ENCODE measurements around the gene GPI.

GPI gene

GRCh38 chr19:34355201-34355600, 9.8 kb upstream of the GPI start:
- no peak for TF ChIP-seq FOXP2 (optimal IDR thresholded peaks at IDR 0.05; ENCODE audit: borderline replicate concordance, extremely low read depth, extremely low read length, insufficient read depth)
- TF ChIP-seq REST (IDR thresholded peaks at IDR 0.05; ENCODE audit: insufficient read depth in 1 of 2, low read depth in 2 of 2, low read length in 2 of 2), result no peak
- no peak for TF ChIP-seq TAF1 (IDR thresholded peaks at IDR 0.05; ENCODE audit: borderline replicate concordance, insufficient read depth, low read length)
- TF ChIP-seq SIN3A (IDR thresholded peaks at IDR 0.05; ENCODE audit: borderline replicate concordance, insufficient read depth, low read length), result no peak
- TF ChIP-seq POLR2AphosphoS5 (IDR thresholded peaks at IDR 0.05; ENCODE audit: low read depth, low read length), result no peak

- TF ChIP-seq SIN3A (IDR thresholded peaks at IDR 0.05; ENCODE audit: borderline replicate concordance, insufficient read depth, low read length) (no peak), FOXP2 (optimal IDR thresholded peaks at IDR 0.05; ENCODE audit: borderline replicate concordance, extremely low read depth, extremely low read length, insufficient read depth) (no peak), REST (IDR thresholded peaks at IDR 0.05; ENCODE audit: insufficient read depth in 1 of 2, low read depth in 2 of 2, low read length in 2 of 2) (no peak), POLR2AphosphoS5 (IDR thresholded peaks at IDR 0.05; ENCODE audit: low read depth, low read length) (no peak), TAF1 (IDR thresholded peaks at IDR 0.05; ENCODE audit: borderline replicate concordance, insufficient read depth, low read length) (no peak)
Measured at GRCh38 chr19:34356875-34357274, 8.1 kb upstream of the GPI start.

- TF ChIP-seq SIN3A (IDR thresholded peaks at IDR 0.05; ENCODE audit: borderline replicate concordance, insufficient read depth, low read length) (no peak), TAF1 (IDR thresholded peaks at IDR 0.05; ENCODE audit: borderline replicate concordance, insufficient read depth, low read length) (no peak), FOXP2 (optimal IDR thresholded peaks at IDR 0.05; ENCODE audit: borderline replicate concordance, extremely low read depth, extremely low read length, insufficient read depth) (no peak)
Measured at GRCh38 chr19:34357431-34357830, 7.6 kb upstream of the GPI start.

- TF ChIP-seq SIN3A (IDR thresholded peaks at IDR 0.05; ENCODE audit: borderline replicate concordance, insufficient read depth, low read length) (0 out of 2 replicates have a peak, but pooled peaks have one; percentile 12), FOXP2 (optimal IDR thresholded peaks at IDR 0.05; ENCODE audit: borderline replicate concordance, extremely low read depth, extremely low read length, insufficient read depth) (peak; percentile 26), REST (IDR thresholded peaks at IDR 0.05; ENCODE audit: insufficient read depth in 1 of 2, low read depth in 2 of 2, low read length in 2 of 2) (no peak), TAF1 (IDR thresholded peaks at IDR 0.05; ENCODE audit: borderline replicate concordance, insufficient read depth, low read length) (no peak)
Measured at GRCh38 chr19:34359140-34359953, 5.6 kb upstream of the GPI start.

GRCh38 chr19:34359954-34360315, 5.1 kb upstream of the GPI start:
- TF ChIP-seq SIN3A (IDR thresholded peaks at IDR 0.05; ENCODE audit: borderline replicate concordance, insufficient read depth, low read length) (no peak), POLR2AphosphoS5 (IDR thresholded peaks at IDR 0.05; ENCODE audit: low read depth, low read length) (no peak), REST (IDR thresholded peaks at IDR 0.05; ENCODE audit: insufficient read depth in 1 of 2, low read depth in 2 of 2, low read length in 2 of 2) (no peak), TAF1 (IDR thresholded peaks at IDR 0.05; ENCODE audit: borderline replicate concordance, insufficient read depth, low read length) (no peak), FOXP2 (optimal IDR thresholded peaks at IDR 0.05; ENCODE audit: borderline replicate concordance, extremely low read depth, extremely low read length, insufficient read depth) (no peak)
